ENCODE measurements around the gene DNM1. TPM values are rescaled to one million over a fixed set of nuclear protein-coding genes. Genes with fewer than 3 reads are reported as not detected.

DNM1 gene
- total and polyA plus RNA-seq, 2 experiments from 2014 or later: 36.0 to 42.0 TPM

DNA sequence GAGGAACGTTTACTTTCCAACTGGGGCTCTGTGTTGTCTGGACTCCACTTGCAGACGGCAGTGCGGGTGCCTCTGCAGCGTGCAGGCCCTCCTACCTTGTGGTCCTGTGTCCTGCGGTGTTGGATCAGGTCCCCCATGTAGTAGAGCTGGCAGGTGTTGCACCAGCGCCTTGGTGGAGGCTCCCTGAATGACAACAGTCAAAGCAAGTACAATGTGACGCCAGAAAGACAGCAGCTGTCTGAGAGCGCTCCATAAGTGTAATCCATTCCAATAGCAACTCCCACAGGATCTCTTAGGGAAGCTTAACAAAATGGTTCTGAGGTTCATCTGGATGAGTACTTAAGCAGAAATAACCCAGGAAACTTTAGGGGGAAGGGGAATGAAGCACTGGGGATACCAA lies 33.3 kb upstream of the DNM1 start:
- H3K4me2 ChIP-seq: no peak overlapping the region
- 0 out of 2 replicates have a peak, but pooled peaks cover 4% of the 10 kb centered on the region for H4K20me1 ChIP-seq (replicated peaks; ENCODE audit: insufficient read depth)
- H3K27me3 ChIP-seq (ENCODE audit: insufficient read depth): no peaks in the 10 kb centered on the region
- no peak overlapping the region for H2AFZ ChIP-seq
- Mint-ChIP-seq H3K4me3 (no peak overlapping the region), H3K27ac (no peak overlapping the region), H3K27me3 (ENCODE audit: insufficient read depth, low read depth, poor library complexity) (peaks cover 3% of the 10 kb centered on the region), H3K36me3 (ENCODE audit: low read depth) (peaks cover 35% of the 10 kb centered on the region), H3K4me1 (no peaks in the 10 kb centered on the region; the same call in 2 of the 3 replicates), H3K9me3 (no peaks in the 10 kb centered on the region)
- H3K27ac ChIP-seq (ENCODE audit: low read depth): no peak overlapping the region
- no peaks in the 10 kb centered on the region for H3K9me2 ChIP-seq (ENCODE audit: insufficient read depth)
- DNase-seq (ENCODE audit: low spot score) (no peak), ATAC-seq (no peak)
- H3K4me3 ChIP-seq: no peak overlapping the region
- no peaks in the 10 kb centered on the region for H3K79me2 ChIP-seq (replicated peaks; ENCODE audit: insufficient read depth)
- 0 out of 2 replicates have a peak, but pooled peaks cover 3% of the 10 kb centered on the region for H3F3A ChIP-seq (replicated peaks; ENCODE audit: low read depth)
- 0 out of 2 replicates have a peak, but pooled peaks cover 8% of the 10 kb centered on the region for H3K36me3 ChIP-seq (ENCODE audit: insufficient read depth)
- H3K4me1 ChIP-seq (ENCODE audit: insufficient read depth): no peaks in the 10 kb centered on the region
- no peak for TF ChIP-seq EZH2 (IDR thresholded peaks at IDR 0.05; ENCODE audit: low read depth, unreplicated experiment)
- TF ChIP-seq JUNB (IDR thresholded peaks at IDR 0.05; ENCODE audit: unreplicated experiment): no peak
- TF ChIP-seq, protein P1, sequence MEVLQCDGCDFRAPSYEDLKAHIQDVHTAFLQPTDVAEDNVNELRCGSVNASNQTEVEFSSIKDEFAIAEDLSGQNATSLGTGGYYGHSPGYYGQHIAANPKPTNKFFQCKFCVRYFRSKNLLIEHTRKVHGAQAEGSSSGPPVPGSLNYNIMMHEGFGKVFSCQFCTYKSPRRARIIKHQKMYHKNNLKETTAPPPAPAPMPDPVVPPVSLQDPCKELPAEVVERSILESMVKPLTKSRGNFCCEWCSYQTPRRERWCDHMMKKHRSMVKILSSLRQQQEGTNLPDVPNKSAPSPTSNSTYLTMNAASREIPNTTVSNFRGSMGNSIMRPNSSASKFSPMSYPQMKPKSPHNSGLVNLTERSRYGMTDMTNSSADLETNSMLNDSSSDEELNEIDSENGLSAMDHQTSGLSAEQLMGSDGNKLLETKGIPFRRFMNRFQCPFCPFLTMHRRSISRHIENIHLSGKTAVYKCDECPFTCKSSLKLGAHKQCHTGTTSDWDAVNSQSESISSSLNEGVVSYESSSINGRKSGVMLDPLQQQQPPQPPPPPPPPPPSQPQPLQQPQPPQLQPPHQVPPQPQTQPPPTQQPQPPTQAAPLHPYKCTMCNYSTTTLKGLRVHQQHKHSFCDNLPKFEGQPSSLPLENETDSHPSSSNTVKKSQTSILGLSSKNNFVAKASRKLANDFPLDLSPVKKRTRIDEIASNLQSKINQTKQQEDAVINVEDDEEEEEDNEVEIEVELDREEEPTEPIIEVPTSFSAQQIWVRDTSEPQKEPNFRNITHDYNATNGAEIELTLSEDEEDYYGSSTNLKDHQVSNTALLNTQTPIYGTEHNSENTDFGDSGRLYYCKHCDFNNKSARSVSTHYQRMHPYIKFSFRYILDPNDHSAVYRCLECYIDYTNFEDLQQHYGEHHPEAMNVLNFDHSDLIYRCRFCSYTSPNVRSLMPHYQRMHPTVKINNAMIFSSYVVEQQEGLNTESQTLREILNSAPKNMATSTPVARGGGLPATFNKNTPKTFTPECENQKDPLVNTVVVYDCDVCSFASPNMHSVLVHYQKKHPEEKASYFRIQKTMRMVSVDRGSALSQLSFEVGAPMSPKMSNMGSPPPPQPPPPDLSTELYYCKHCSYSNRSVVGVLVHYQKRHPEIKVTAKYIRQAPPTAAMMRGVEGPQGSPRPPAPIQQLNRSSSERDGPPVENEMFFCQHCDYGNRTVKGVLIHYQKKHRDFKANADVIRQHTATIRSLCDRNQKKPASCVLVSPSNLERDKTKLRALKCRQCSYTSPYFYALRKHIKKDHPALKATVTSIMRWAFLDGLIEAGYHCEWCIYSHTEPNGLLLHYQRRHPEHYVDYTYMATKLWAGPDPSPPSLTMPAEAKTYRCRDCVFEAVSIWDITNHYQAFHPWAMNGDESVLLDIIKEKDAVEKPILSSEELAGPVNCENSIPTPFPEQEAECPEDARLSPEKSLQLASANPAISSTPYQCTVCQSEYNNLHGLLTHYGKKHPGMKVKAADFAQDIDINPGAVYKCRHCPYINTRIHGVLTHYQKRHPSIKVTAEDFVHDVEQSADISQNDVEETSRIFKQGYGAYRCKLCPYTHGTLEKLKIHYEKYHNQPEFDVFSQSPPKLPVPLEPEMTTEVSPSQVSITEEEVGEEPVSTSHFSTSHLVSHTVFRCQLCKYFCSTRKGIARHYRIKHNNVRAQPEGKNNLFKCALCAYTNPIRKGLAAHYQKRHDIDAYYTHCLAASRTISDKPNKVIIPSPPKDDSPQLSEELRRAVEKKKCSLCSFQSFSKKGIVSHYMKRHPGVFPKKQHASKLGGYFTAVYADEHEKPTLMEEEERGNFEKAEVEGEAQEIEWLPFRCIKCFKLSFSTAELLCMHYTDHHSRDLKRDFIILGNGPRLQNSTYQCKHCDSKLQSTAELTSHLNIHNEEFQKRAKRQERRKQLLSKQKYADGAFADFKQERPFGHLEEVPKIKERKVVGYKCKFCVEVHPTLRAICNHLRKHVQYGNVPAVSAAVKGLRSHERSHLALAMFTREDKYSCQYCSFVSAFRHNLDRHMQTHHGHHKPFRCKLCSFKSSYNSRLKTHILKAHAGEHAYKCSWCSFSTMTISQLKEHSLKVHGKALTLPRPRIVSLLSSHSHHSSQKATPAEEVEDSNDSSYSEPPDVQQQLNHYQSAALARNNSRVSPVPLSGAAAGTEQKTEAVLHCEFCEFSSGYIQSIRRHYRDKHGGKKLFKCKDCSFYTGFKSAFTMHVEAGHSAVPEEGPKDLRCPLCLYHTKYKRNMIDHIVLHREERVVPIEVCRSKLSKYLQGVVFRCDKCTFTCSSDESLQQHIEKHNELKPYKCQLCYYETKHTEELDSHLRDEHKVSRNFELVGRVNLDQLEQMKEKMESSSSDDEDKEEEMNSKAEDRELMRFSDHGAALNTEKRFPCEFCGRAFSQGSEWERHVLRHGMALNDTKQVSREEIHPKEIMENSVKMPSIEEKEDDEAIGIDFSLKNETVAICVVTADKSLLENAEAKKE (CRISPR knock-in tag; IDR thresholded peaks at IDR 0.05): no peak
- TF ChIP-seq ZNF114 (CRISPR knock-in tag; IDR thresholded peaks at IDR 0.05): no peak
- TF ChIP-seq EZH2phosphoT487 (IDR thresholded peaks at IDR 0.05; ENCODE audit: unreplicated experiment): no peak
- no peak for TF ChIP-seq CREB1 (CRISPR knock-in tag; IDR thresholded peaks at IDR 0.05; ENCODE audit: low read depth)
- TF ChIP-seq, protein P2, sequence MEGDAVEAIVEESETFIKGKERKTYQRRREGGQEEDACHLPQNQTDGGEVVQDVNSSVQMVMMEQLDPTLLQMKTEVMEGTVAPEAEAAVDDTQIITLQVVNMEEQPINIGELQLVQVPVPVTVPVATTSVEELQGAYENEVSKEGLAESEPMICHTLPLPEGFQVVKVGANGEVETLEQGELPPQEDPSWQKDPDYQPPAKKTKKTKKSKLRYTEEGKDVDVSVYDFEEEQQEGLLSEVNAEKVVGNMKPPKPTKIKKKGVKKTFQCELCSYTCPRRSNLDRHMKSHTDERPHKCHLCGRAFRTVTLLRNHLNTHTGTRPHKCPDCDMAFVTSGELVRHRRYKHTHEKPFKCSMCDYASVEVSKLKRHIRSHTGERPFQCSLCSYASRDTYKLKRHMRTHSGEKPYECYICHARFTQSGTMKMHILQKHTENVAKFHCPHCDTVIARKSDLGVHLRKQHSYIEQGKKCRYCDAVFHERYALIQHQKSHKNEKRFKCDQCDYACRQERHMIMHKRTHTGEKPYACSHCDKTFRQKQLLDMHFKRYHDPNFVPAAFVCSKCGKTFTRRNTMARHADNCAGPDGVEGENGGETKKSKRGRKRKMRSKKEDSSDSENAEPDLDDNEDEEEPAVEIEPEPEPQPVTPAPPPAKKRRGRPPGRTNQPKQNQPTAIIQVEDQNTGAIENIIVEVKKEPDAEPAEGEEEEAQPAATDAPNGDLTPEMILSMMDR (conservative IDR thresholded peaks at IDR 0.05; ENCODE audit: low read depth in 2 of 2): no peak
- no peak for TF ChIP-seq POLR2AphosphoS5 (IDR thresholded peaks at IDR 0.05; ENCODE audit: low read depth)
- TF ChIP-seq, protein P3, sequence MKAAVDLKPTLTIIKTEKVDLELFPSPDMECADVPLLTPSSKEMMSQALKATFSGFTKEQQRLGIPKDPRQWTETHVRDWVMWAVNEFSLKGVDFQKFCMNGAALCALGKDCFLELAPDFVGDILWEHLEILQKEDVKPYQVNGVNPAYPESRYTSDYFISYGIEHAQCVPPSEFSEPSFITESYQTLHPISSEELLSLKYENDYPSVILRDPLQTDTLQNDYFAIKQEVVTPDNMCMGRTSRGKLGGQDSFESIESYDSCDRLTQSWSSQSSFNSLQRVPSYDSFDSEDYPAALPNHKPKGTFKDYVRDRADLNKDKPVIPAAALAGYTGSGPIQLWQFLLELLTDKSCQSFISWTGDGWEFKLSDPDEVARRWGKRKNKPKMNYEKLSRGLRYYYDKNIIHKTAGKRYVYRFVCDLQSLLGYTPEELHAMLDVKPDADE (IDR thresholded peaks at IDR 0.05): no peak
- TF ChIP-seq, protein P4, sequence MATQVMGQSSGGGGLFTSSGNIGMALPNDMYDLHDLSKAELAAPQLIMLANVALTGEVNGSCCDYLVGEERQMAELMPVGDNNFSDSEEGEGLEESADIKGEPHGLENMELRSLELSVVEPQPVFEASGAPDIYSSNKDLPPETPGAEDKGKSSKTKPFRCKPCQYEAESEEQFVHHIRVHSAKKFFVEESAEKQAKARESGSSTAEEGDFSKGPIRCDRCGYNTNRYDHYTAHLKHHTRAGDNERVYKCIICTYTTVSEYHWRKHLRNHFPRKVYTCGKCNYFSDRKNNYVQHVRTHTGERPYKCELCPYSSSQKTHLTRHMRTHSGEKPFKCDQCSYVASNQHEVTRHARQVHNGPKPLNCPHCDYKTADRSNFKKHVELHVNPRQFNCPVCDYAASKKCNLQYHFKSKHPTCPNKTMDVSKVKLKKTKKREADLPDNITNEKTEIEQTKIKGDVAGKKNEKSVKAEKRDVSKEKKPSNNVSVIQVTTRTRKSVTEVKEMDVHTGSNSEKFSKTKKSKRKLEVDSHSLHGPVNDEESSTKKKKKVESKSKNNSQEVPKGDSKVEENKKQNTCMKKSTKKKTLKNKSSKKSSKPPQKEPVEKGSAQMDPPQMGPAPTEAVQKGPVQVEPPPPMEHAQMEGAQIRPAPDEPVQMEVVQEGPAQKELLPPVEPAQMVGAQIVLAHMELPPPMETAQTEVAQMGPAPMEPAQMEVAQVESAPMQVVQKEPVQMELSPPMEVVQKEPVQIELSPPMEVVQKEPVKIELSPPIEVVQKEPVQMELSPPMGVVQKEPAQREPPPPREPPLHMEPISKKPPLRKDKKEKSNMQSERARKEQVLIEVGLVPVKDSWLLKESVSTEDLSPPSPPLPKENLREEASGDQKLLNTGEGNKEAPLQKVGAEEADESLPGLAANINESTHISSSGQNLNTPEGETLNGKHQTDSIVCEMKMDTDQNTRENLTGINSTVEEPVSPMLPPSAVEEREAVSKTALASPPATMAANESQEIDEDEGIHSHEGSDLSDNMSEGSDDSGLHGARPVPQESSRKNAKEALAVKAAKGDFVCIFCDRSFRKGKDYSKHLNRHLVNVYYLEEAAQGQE (IDR thresholded peaks at IDR 0.05; ENCODE audit: unreplicated experiment): no peak
- TF ChIP-seq ZNF331 (CRISPR knock-in tag; IDR thresholded peaks at IDR 0.05; ENCODE audit: low read depth): no peak
- no peak for TF ChIP-seq STAT1 (IDR thresholded peaks at IDR 0.05; ENCODE audit: unreplicated experiment)
- TF ChIP-seq NANOG (IDR thresholded peaks at IDR 0.05; ENCODE audit: borderline replicate concordance): no peak

Data from GM23338 (cell line).